ENCODE data around the gene NPPB. TPM values are rescaled to one million over a fixed set of nuclear protein-coding genes. Genes with fewer than 3 reads are reported as not detected.
"Not testable (repeated sequence)": the region's sequence is repeated elsewhere in the genome, so short reads cannot be mapped to it uniquely, and the experiment has no call there.

Gene NPPB
- total RNA-seq, 1 experiment from 2014 or later = not detected

DNA sequence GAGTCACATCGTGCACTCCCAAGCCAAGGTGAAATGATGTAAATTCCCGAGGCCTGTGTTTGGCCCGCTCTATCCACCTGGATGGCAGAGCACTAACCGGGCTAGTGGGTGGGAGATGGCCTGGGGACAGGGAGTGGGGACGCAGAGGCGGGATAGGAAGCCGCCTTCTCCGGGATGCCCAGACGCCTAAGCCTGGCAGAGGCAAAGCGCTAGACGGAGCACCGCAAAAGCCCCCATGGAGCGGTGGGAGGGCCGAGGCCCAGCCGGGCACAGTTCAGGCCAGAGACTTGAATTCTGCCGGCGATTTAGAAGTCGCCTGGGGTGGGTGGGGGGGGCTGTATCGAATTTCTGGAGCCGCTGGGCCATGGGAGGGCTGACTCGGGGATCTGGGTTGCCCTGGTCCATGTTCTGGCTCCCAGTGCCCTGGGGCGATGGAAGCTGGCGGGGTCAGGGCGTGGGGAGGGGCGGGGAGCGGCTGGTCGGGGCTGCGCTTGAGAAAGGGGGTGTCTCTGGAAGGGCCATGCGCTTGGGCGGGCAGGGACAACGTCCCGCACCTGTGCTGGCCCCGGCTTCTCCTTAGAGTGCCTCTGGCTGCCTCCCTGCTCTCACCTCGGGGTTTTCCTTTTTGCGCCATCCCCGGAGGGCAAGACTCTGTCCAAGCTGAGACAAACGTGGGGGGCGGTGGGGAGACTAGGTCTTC is 39.5 kb upstream of the NPPB start:
- no peaks in the 10 kb centered on the region; the same call in 1 of the 2 replicates for H3K27me3 Mint-ChIP-seq (ENCODE audit: low read depth)
- ChIA-PET POLR2A (interaction anchor here (2.0 kb wide), 1 partner anchor 10 kb away, joined by 8 read pairs; no protein-coding TSS in a partner anchor), CTCF (interaction anchor here (1.0 to 2.4 kb wide), 5 partner anchors 10 to 113 kb away, joined by 3 to 8 read pairs (median 5); no protein-coding TSS in a partner anchor)
- H3K27ac Mint-ChIP-seq = no peak overlapping the region
- no peak for ATAC-seq
- no peaks in the 10 kb centered on the region for H3K9me3 Mint-ChIP-seq
- H3K36me3 Mint-ChIP-seq = no peaks in the 10 kb centered on the region
- no peak for DNase-seq (ENCODE audit: low spot score)
- no peak overlapping the region for H3K4me3 Mint-ChIP-seq
- TF ChIP-seq SOX15 (CRISPR knock-in tag; IDR thresholded peaks at IDR 0.05) = no peak
- TF ChIP-seq, protein P1, sequence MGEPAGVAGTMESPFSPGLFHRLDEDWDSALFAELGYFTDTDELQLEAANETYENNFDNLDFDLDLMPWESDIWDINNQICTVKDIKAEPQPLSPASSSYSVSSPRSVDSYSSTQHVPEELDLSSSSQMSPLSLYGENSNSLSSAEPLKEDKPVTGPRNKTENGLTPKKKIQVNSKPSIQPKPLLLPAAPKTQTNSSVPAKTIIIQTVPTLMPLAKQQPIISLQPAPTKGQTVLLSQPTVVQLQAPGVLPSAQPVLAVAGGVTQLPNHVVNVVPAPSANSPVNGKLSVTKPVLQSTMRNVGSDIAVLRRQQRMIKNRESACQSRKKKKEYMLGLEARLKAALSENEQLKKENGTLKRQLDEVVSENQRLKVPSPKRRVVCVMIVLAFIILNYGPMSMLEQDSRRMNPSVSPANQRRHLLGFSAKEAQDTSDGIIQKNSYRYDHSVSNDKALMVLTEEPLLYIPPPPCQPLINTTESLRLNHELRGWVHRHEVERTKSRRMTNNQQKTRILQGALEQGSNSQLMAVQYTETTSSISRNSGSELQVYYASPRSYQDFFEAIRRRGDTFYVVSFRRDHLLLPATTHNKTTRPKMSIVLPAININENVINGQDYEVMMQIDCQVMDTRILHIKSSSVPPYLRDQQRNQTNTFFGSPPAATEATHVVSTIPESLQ (CRISPR knock-in tag; IDR thresholded peaks at IDR 0.05) = no peak
- TF ChIP-seq HMGA2 (CRISPR knock-in tag; IDR thresholded peaks at IDR 0.05) = no peak
- TF ChIP-seq CREM (CRISPR knock-in tag; IDR thresholded peaks at IDR 0.05) = no peak
- TF ChIP-seq RELA (CRISPR knock-in tag; IDR thresholded peaks at IDR 0.05; ENCODE audit: borderline replicate concordance) = no peak
- TF ChIP-seq, protein P2, sequence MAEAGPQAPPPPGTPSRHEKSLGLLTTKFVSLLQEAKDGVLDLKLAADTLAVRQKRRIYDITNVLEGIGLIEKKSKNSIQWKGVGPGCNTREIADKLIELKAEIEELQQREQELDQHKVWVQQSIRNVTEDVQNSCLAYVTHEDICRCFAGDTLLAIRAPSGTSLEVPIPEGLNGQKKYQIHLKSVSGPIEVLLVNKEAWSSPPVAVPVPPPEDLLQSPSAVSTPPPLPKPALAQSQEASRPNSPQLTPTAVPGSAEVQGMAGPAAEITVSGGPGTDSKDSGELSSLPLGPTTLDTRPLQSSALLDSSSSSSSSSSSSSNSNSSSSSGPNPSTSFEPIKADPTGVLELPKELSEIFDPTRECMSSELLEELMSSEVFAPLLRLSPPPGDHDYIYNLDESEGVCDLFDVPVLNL (CRISPR knock-in tag; IDR thresholded peaks at IDR 0.05; ENCODE audit: borderline replicate concordance, low read depth) = no peak
- TF ChIP-seq, protein P3, sequence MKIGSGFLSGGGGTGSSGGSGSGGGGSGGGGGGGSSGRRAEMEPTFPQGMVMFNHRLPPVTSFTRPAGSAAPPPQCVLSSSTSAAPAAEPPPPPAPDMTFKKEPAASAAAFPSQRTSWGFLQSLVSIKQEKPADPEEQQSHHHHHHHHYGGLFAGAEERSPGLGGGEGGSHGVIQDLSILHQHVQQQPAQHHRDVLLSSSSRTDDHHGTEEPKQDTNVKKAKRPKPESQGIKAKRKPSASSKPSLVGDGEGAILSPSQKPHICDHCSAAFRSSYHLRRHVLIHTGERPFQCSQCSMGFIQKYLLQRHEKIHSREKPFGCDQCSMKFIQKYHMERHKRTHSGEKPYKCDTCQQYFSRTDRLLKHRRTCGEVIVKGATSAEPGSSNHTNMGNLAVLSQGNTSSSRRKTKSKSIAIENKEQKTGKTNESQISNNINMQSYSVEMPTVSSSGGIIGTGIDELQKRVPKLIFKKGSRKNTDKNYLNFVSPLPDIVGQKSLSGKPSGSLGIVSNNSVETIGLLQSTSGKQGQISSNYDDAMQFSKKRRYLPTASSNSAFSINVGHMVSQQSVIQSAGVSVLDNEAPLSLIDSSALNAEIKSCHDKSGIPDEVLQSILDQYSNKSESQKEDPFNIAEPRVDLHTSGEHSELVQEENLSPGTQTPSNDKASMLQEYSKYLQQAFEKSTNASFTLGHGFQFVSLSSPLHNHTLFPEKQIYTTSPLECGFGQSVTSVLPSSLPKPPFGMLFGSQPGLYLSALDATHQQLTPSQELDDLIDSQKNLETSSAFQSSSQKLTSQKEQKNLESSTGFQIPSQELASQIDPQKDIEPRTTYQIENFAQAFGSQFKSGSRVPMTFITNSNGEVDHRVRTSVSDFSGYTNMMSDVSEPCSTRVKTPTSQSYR (CRISPR knock-in tag; IDR thresholded peaks at IDR 0.05) = no peak
- TF ChIP-seq ZNF138 (CRISPR knock-in tag; conservative IDR thresholded peaks at IDR 0.05) = no peak
- TF ChIP-seq ESRRA (CRISPR knock-in tag; IDR thresholded peaks at IDR 0.05; ENCODE audit: borderline replicate concordance) = no peak
- TF ChIP-seq, protein P4, sequence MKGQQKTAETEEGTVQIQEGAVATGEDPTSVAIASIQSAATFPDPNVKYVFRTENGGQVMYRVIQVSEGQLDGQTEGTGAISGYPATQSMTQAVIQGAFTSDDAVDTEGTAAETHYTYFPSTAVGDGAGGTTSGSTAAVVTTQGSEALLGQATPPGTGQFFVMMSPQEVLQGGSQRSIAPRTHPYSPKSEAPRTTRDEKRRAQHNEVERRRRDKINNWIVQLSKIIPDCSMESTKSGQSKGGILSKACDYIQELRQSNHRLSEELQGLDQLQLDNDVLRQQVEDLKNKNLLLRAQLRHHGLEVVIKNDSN (CRISPR knock-in tag; IDR thresholded peaks at IDR 0.05) = no peak
- TF ChIP-seq MXD4 (CRISPR knock-in tag; IDR thresholded peaks at IDR 0.05; ENCODE audit: borderline replicate concordance) = no peak
- no peak for TF ChIP-seq ELF4 (CRISPR knock-in tag; IDR thresholded peaks at IDR 0.05; ENCODE audit: low read depth)
- H3K4me1 Mint-ChIP-seq = peaks cover 4% of the 10 kb centered on the region

DNA sequence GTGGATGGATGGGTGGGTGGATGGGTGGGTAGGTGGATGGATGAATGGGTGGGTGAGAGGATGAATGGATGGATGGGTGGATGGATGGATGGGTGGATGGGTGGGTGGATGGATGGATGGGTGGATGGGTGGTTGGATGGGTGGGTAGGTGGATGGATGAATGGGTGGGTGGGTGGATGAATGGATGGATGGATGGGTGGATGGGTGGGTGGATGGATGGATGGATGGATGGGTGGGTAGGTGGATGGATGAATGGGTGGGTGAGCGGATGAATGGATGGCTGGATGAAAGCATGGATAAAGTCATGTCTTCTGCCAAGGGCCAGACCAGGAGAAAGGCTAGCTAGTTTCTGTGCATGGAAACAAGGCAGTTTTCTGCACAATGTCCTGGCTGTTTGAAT is 35.8 kb upstream of the NPPB start:
- H3K27me3 Mint-ChIP-seq (ENCODE audit: low read depth); CTCF ChIA-PET; H3K9me3 Mint-ChIP-seq; H3K27ac Mint-ChIP-seq; H3K36me3 Mint-ChIP-seq; H3K4me3 Mint-ChIP-seq; DNase-seq (ENCODE audit: low spot score); POLR2A ChIA-PET; ATAC-seq; H3K4me1 Mint-ChIP-seq: not testable (repeated sequence)

DNA sequence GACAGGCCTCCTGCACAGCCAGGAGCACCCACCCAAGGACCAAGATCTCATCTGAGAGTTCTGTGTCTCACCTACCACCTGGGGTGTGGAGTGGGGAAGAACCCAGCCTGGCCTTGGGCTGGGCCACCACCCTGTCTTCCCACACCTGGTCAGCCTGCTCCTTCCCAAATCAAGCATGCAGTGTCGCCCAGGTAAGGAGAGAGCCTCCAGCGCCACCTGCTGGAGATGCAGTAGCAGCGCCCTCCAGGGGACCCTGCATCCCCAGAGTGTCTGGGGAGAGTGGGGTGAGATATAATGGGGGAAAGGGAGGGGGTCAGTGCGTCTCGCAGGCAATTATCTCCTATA is 35.1 kb upstream of the NPPB start:
- POLR2A ChIA-PET = no interaction called here
- no peak overlapping the region for H3K4me3 Mint-ChIP-seq
- TF ChIP-seq, protein P5, sequence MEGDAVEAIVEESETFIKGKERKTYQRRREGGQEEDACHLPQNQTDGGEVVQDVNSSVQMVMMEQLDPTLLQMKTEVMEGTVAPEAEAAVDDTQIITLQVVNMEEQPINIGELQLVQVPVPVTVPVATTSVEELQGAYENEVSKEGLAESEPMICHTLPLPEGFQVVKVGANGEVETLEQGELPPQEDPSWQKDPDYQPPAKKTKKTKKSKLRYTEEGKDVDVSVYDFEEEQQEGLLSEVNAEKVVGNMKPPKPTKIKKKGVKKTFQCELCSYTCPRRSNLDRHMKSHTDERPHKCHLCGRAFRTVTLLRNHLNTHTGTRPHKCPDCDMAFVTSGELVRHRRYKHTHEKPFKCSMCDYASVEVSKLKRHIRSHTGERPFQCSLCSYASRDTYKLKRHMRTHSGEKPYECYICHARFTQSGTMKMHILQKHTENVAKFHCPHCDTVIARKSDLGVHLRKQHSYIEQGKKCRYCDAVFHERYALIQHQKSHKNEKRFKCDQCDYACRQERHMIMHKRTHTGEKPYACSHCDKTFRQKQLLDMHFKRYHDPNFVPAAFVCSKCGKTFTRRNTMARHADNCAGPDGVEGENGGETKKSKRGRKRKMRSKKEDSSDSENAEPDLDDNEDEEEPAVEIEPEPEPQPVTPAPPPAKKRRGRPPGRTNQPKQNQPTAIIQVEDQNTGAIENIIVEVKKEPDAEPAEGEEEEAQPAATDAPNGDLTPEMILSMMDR (IDR thresholded peaks at IDR 0.05) = peak; percentile 77
- TF ChIP-seq NR2C2 (CRISPR knock-in tag; IDR thresholded peaks at IDR 0.05) (no peak), SOX15 (CRISPR knock-in tag; IDR thresholded peaks at IDR 0.05) (no peak), TEAD1 (CRISPR knock-in tag; IDR thresholded peaks at IDR 0.05) (0 out of 2 replicates have a peak, but pooled peaks have one; percentile 17), ZNF396 (CRISPR knock-in tag; IDR thresholded peaks at IDR 0.05; ENCODE audit: borderline replicate concordance) (no peak), FOXP4 (CRISPR knock-in tag; IDR thresholded peaks at IDR 0.05) (no peak), ZNF138 (CRISPR knock-in tag; conservative IDR thresholded peaks at IDR 0.05) (no peak), SMAD4 (CRISPR knock-in tag; IDR thresholded peaks at IDR 0.05) (no peak), ZNF317 (CRISPR knock-in tag; IDR thresholded peaks at IDR 0.05; ENCODE audit: borderline replicate concordance, low read depth) (no peak)
- TF ChIP-seq, protein P6, sequence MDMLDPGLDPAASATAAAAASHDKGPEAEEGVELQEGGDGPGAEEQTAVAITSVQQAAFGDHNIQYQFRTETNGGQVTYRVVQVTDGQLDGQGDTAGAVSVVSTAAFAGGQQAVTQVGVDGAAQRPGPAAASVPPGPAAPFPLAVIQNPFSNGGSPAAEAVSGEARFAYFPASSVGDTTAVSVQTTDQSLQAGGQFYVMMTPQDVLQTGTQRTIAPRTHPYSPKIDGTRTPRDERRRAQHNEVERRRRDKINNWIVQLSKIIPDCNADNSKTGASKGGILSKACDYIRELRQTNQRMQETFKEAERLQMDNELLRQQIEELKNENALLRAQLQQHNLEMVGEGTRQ (CRISPR knock-in tag; IDR thresholded peaks at IDR 0.05) = no peak

More for the DNA sequence above, 35.1 kb upstream of the NPPB start:
- Mint-ChIP-seq H3K4me1 (no peaks in the 10 kb centered on the region), H3K27me3 (ENCODE audit: low read depth) (no peaks in the 10 kb centered on the region; the same call in 1 of the 2 replicates), H3K36me3 (no peaks in the 10 kb centered on the region), H3K27ac (no peak overlapping the region), H3K9me3 (no peaks in the 10 kb centered on the region)
- ATAC-seq (peak; percentile 91), DNase-seq (ENCODE audit: low spot score) (peak; percentile 87)
- CTCF ChIA-PET = interaction anchor here (0.9 to 3.2 kb wide), 4 partner anchors 12 to 55 kb away, joined by 4 to 17 read pairs (median 8); no protein-coding TSS in a partner anchor

Data from WTC11 (cell line).